Neuronal stem cell (in vitro differentiated cells): ENCODE measurements around the gene CTAG1A.

Source experiments
- DNase-seq: peaks from one replicate; pipeline ENCODE4 v3.0.0-alpha.2; 2013; ENCODE audit warnings: low spot score
- H2AFZ ChIP-seq: one replicate; pipeline ENCODE4 v1.6.1; 2013; ENCODE audit warnings: mild to moderate bottlenecking, low read length, inconsistent platforms
- H2AK5ac ChIP-seq: 2 replicates; pipeline ENCODE4 v1.6.1; 2013; ENCODE audit warnings: low read depth, mild to moderate bottlenecking, inconsistent platforms, low read length, moderate library complexity, mixed read lengths
- H2BK120ac ChIP-seq: 2 replicates; pipeline ENCODE4 v1.6.1; 2013; ENCODE audit warnings: low read depth, mild to moderate bottlenecking, inconsistent platforms, low read length, moderate library complexity, mixed read lengths
- H2BK12ac ChIP-seq: one replicate; pipeline ENCODE4 v1.6.1; 2013; ENCODE audit warnings: low read length, inconsistent platforms
- H2BK15ac ChIP-seq: 2 replicates; pipeline ENCODE4 v1.6.1; 2013; ENCODE audit warnings: mild to moderate bottlenecking, low read length, inconsistent platforms, mixed read lengths
- H2BK5ac ChIP-seq: one replicate; pipeline ENCODE4 v1.6.1; 2013; ENCODE audit warnings: inconsistent platforms, mild to moderate bottlenecking, low read length, moderate library complexity
- H3K14ac ChIP-seq: one replicate; pipeline ENCODE4 v1.6.1; 2013; ENCODE audit warnings: low read length, inconsistent platforms
- H3K18ac ChIP-seq: 2 replicates; pipeline ENCODE4 v1.6.1; 2013; ENCODE audit warnings: low read length, inconsistent platforms
- H3K23ac ChIP-seq: 2 replicates; pipeline ENCODE4 v1.6.1; 2013; ENCODE audit warnings: low read depth, mild to moderate bottlenecking, mixed read lengths, low read length, inconsistent platforms; ENCODE audit not compliant: poor library complexity
- H3K27ac ChIP-seq: replicated peaks from 3 replicates; pipeline ENCODE4 v1.5.1; 2013; ENCODE audit warnings: low read length, inconsistent platforms
- H3K27me3 ChIP-seq, 3 experiments: 2 replicates each; pipeline ENCODE4 v1.6.1; 2013; ENCODE audit warnings: low read length in 3 of 3, mild to moderate bottlenecking in 2 of 3, inconsistent platforms in 1 of 3, low read depth in 1 of 3, mixed read lengths in 1 of 3, moderate library complexity in 1 of 3; ENCODE audit not compliant: control insufficient read depth in 3 of 3, insufficient read depth in 3 of 3
- H3K36me3 ChIP-seq, 2 donors: replicated peaks in 1 of 2; 2 replicates each; pipeline ENCODE4 v1.6.1; 2013; ENCODE audit warnings: low read length in 2 of 2; ENCODE audit not compliant: control insufficient read depth in 2 of 2, insufficient read depth in 2 of 2
- H3K4ac ChIP-seq: 2 replicates; pipeline ENCODE4 v1.6.1; 2013; ENCODE audit warnings: inconsistent platforms, mild to moderate bottlenecking, low read length, moderate library complexity
- H3K4me1 ChIP-seq, 2 donors: 1 replicate in 1 of 2; 2 replicates in 1 of 2; pipeline ENCODE4 v1.6.1; 2013; ENCODE audit warnings: low read length in 2 of 2, low read depth in 1 of 2; ENCODE audit not compliant: control insufficient read depth in 2 of 2, insufficient read depth in 1 of 2
- H3K4me2 ChIP-seq: one replicate; pipeline ENCODE4 v1.6.1; 2013; ENCODE audit warnings: mild to moderate bottlenecking, low read length, inconsistent platforms; ENCODE audit not compliant: insufficient read depth, poor library complexity, severe bottlenecking
- H3K4me3 ChIP-seq, 2 donors: 2 replicates each; pipeline ENCODE4 v1.5.1; 2013; ENCODE audit warnings: low read length in 2 of 2, mild to moderate bottlenecking in 2 of 2, inconsistent platforms in 1 of 2, moderate library complexity in 1 of 2
- H3K79me1 ChIP-seq: one replicate; pipeline ENCODE4 v1.6.1; 2013; ENCODE audit warnings: low read depth, mild to moderate bottlenecking, inconsistent platforms, low read length, moderate library complexity
- H3K9ac ChIP-seq: one replicate; pipeline ENCODE4 v1.6.1; 2013; ENCODE audit warnings: mild to moderate bottlenecking, low read depth, low read length, inconsistent platforms; ENCODE audit not compliant: poor library complexity
- H3K9me3 ChIP-seq, 2 donors: replicated peaks in 1 of 2; 2 replicates each; pipeline versions ENCODE3 to v1.6.1; 2013; ENCODE audit warnings: low read length in 2 of 2, mild to moderate bottlenecking in 2 of 2, inconsistent platforms in 1 of 2, low read depth in 1 of 2, mixed read lengths in 1 of 2, moderate library complexity in 1 of 2; ENCODE audit not compliant: control insufficient read depth in 2 of 2, insufficient read depth in 1 of 2
- H4K8ac ChIP-seq: one replicate; pipeline ENCODE4 v1.6.1; 2013; ENCODE audit warnings: low read depth, mild to moderate bottlenecking, inconsistent platforms, low read length, moderate library complexity
- H4K91ac ChIP-seq: one replicate; pipeline ENCODE4 v1.6.1; 2013; ENCODE audit warnings: low read length, low read depth, mild to moderate bottlenecking, inconsistent platforms; ENCODE audit not compliant: poor library complexity
- WGBS, 2 donors: extraction: QIAGEN DNeasy Blood & Tissue Kit; methylation state at CpG; one replicate each; pipeline ENCODE4 v1.1.7; 2013; ENCODE audit warnings: missing lambda C conversion rate in 2 of 2, mixed read lengths in 1 of 2; ENCODE audit not compliant: insufficient read length in 2 of 2, insufficient replicate concordance in 1 of 2; ENCODE audit errors: extremely low coverage in 2 of 2; 5-methylcytosine and 5-hydroxymethylcytosine counted together

CTAG1A gene

DNA sequence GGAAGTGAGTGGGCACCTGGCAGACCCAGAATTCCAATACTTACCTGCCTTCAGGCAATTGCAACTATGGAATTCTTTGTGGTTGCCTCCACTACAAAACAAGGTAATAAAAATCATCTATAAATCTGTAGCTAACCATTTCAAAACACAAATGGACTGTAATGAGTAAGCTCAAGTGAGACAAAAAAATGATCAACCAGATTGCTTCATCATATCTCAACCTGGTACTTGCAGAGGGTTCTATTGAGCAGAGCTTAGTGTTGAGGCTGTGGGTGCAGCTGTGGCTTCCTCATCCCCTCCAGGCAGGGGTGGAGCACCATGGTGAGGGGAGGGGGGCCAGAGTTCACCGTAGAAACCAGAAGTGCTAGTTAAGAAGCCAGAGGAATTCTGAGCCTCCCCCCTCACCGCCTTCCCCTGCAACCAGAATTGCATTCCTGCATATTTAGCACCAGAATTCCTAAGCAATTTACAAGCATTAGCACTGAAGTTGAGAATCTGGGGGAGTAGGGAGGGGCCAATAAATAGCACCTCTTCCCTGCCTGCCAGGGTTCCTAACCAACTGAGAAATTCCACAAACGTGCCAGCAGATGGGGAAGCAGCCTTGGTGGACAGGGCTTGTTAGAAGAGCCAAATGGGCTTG lies 11.5 kb downstream of the CTAG1A start:
- no CpG with 5 or more reads among the region's 3 CpGs for WGBS, 2 donors
- no peak overlapping the region for H3K18ac ChIP-seq
- no peak overlapping the region for H3K4me3 ChIP-seq
- DNase-seq, result peak; percentile 31
- no peaks in the 10 kb centered on the region for H3K79me1 ChIP-seq
- no peak overlapping the region for H4K8ac ChIP-seq
- H3K23ac ChIP-seq, result no peak overlapping the region
- H2AK5ac ChIP-seq, result no peak overlapping the region
- H2BK120ac ChIP-seq, result no peak overlapping the region
- H2BK5ac ChIP-seq, result no peak overlapping the region
- H3K9me3 ChIP-seq, result peaks cover 0 to 4% of the 10 kb centered on the region in 2 donors
- H3K9ac ChIP-seq, result no peak overlapping the region
- H2BK12ac ChIP-seq, result no peak overlapping the region
- H3K4me2 ChIP-seq, result no peak overlapping the region
- no peak overlapping the region for H3K4ac ChIP-seq
- H3K36me3 ChIP-seq, result no peaks in the 10 kb centered on the region
- H3K14ac ChIP-seq, result no peak overlapping the region
- H2AFZ ChIP-seq, result no peak overlapping the region
- H3K27me3 ChIP-seq, result peaks cover 0 to 2% (median 0%) of the 10 kb centered on the region in 3 experiments
- peaks cover 2 to 9% of the 10 kb centered on the region in 2 donors for H3K4me1 ChIP-seq
- no peak overlapping the region for H3K27ac ChIP-seq
- H4K91ac ChIP-seq, result no peak overlapping the region
- no peak overlapping the region for H2BK15ac ChIP-seq

DNA sequence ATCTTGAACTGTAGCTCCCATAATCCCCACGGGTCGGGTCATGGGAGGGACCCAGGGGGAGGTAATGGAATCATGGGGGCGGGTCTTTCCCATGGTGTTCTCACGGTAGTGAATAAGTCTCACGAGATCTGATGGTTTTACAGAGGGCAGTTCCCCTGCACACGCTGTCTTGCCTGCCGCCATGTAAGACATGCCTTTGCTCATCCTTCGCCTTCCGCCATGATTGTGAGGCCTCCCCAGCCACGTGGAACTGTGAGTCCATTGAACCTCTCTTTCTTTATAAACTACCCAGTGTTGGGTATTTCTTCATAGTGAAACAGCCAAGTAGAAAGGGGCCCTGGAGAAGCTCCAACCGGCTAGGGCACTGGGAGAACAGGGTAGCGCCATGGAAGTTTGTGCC lies 12.3 kb downstream of the CTAG1A start:
- H3K23ac ChIP-seq, result no peak overlapping the region
- no peak overlapping the region for H2BK12ac ChIP-seq
- H2AFZ ChIP-seq, result no peak overlapping the region
- H3K27ac ChIP-seq, result no peak overlapping the region
- no peak overlapping the region for H2AK5ac ChIP-seq
- H2BK120ac ChIP-seq, result no peak overlapping the region
- H3K18ac ChIP-seq, result no peak overlapping the region
- peaks cover 0 to 4% of the 10 kb centered on the region in 2 donors for H3K9me3 ChIP-seq
- no CpG with 5 or more reads among the region's 12 CpGs for WGBS, 2 donors
- no peak for DNase-seq
- H3K4ac ChIP-seq, result no peak overlapping the region
- peaks cover 2 to 9% of the 10 kb centered on the region in 2 donors for H3K4me1 ChIP-seq
- no peak overlapping the region for H2BK5ac ChIP-seq
- H3K14ac ChIP-seq, result no peak overlapping the region
- no peak overlapping the region for H4K91ac ChIP-seq
- no peak overlapping the region for H3K4me3 ChIP-seq
- H3K79me1 ChIP-seq, result no peaks in the 10 kb centered on the region
- H3K9ac ChIP-seq, result no peak overlapping the region
- no peak overlapping the region for H2BK15ac ChIP-seq
- H3K36me3 ChIP-seq, result no peaks in the 10 kb centered on the region
- peaks cover 0 to 8% (median 0%) of the 10 kb centered on the region in 3 experiments for H3K27me3 ChIP-seq
- no peak overlapping the region for H3K4me2 ChIP-seq
- H4K8ac ChIP-seq, result no peak overlapping the region

DNA sequence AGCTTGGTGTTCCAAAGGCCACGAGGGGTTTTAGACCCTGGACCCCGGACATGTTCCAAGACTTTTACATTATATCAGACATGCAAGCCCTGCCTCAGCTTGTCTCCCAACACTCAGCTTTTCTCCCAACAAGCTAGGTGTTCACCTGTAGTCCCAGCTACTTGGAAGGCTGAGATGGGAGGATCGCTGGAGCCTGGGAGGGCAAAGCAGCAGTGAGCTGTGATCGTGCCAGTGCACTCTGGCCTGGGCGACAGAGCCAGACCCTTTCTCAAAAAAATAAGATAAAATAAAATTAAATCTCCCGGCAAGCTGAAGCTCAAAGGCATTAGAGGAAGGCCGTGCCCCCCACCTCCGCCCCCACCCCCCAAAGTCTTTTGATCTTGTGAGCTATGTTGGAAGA lies 13.7 kb downstream of the CTAG1A start:
- Histone ChIP-seq H2AFZ (no peak overlapping the region), H2AK5ac (no peak overlapping the region), H3K4me1 (peaks cover 2 to 9% of the 10 kb centered on the region in 2 donors), H3K79me1 (no peaks in the 10 kb centered on the region), H3K27me3 (peaks cover 0 to 12% (median 0%) of the 10 kb centered on the region in 3 experiments), H3K9ac (no peak overlapping the region), H4K8ac (no peak overlapping the region), H3K9me3 (peaks cover 0 to 4% of the 10 kb centered on the region in 2 donors), H2BK5ac (no peak overlapping the region), H3K18ac (no peak overlapping the region), H3K27ac (no peak overlapping the region), H3K14ac (no peak overlapping the region), H3K23ac (no peak overlapping the region), H3K36me3 (no peaks in the 10 kb centered on the region), H3K4ac (no peak overlapping the region), H4K91ac (no peak overlapping the region), H3K4me3 (no peak overlapping the region), H2BK12ac (no peak overlapping the region), H2BK15ac (no peak overlapping the region), H2BK120ac (no peak overlapping the region), H3K4me2 (no peak overlapping the region)
- no peak for DNase-seq
- no CpG with 5 or more reads among the region's 8 CpGs for WGBS, 2 donors

DNA sequence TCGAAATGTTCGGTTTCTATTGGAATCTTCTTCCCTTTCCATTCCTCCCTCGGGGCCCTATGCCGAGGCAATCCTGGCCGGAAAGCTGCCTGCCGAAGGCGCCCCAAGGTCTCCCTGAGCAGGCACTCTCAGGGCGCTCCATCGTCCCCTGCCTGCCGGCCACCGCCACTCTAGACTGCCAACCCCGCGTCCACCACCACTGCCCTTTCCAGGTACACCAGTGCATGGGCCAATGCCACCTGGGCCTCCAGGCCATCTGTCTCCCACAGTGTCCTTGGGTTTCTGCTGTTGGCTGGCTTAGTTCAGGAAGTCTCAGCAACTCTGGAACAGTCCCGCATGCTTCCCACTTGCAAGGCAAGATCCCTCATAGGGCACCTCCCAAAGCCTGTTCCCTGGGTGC lies 14.6 kb downstream of the CTAG1A start:
- no peak for DNase-seq
- Histone ChIP-seq H3K9ac (no peak overlapping the region), H2BK120ac (no peak overlapping the region), H3K18ac (no peak overlapping the region), H4K91ac (no peak overlapping the region), H3K36me3 (no peaks in the 10 kb centered on the region), H3K27me3 (peaks cover 0 to 14% (median 0%) of the 10 kb centered on the region in 3 experiments), H2BK12ac (no peak overlapping the region), H4K8ac (no peak overlapping the region), H2AK5ac (no peak overlapping the region), H3K4me1 (peaks cover 2 to 9% of the 10 kb centered on the region in 2 donors), H3K79me1 (no peaks in the 10 kb centered on the region), H2BK15ac (no peak overlapping the region), H3K27ac (no peak overlapping the region), H3K4ac (no peak overlapping the region), H2BK5ac (no peak overlapping the region), H3K4me3 (no peak overlapping the region), H2AFZ (no peak overlapping the region), H3K9me3 (peaks cover 0 to 4% of the 10 kb centered on the region in 2 donors), H3K23ac (no peak overlapping the region), H3K4me2 (no peak overlapping the region), H3K14ac (no peak overlapping the region)
- WGBS, 2 donors, result no CpG with 5 or more reads among the region's 14 CpGs
